ENCODE results near the gene PHACTR1. TPM values are rescaled to one million over a fixed set of nuclear protein-coding genes. Genes with fewer than 3 reads are reported as not detected.
"Not testable (repeated sequence)": the region's sequence is repeated elsewhere in the genome, so short reads cannot be mapped to it uniquely, and the experiment has no call there.

The PHACTR1 gene
- total RNA-seq, 2 donors from 2014 or later: 6.0 to 12.9 TPM

DNA sequence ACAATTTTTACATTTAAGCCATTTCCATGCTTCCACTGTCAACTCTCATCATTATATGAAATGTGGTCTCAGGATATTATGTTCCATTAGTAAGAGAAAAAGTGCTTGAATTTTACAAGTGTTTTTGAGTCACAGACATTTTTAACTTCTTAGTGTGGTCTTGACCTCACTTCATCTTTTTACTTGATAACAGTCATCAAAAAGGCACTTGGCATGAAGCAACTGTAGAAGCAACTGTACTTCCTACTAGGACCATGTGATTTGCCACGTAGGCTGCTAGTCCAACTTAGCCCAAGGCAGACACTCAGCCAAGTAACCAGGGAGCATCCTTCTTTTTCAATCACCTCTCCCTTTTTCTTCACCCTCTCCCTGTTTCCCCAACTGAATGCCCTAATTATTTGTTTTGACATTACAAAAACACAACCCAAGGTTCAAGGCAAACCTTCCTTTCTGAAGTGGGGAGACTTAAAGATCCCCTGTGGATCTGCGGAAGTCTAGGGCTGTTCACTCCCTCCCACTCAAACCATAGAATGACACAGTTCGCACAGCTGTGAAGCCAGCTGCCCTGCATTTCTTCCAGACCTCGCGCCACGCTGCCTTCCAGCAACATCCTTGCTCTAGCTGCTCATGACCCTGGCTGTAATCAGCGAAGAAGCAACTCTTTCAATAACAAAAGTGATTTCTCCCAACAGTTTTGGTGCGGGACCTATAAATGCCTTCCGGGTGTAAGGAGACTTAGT, 45.0 kb downstream of the PHACTR1 start:
- WGBS, 2 donors: 71 to 73% methylated on average over 9 of the region's 9 CpGs
- TF ChIP-seq, protein P1, sequence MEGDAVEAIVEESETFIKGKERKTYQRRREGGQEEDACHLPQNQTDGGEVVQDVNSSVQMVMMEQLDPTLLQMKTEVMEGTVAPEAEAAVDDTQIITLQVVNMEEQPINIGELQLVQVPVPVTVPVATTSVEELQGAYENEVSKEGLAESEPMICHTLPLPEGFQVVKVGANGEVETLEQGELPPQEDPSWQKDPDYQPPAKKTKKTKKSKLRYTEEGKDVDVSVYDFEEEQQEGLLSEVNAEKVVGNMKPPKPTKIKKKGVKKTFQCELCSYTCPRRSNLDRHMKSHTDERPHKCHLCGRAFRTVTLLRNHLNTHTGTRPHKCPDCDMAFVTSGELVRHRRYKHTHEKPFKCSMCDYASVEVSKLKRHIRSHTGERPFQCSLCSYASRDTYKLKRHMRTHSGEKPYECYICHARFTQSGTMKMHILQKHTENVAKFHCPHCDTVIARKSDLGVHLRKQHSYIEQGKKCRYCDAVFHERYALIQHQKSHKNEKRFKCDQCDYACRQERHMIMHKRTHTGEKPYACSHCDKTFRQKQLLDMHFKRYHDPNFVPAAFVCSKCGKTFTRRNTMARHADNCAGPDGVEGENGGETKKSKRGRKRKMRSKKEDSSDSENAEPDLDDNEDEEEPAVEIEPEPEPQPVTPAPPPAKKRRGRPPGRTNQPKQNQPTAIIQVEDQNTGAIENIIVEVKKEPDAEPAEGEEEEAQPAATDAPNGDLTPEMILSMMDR (IDR thresholded peaks at IDR 0.05): no peak
- TF ChIP-seq POLR2A (IDR thresholded peaks at IDR 0.05): no peak
- DNase-seq: no peak
- no peaks in the 10 kb centered on the region for H3K36me3 ChIP-seq (replicated peaks in 1 of 2; ENCODE audit: insufficient read depth in 1 of 2, low read depth in 2 of 2)
- no peak overlapping the region for H3K4me3 ChIP-seq
- no peak for ATAC-seq
- H3K27ac ChIP-seq: no peak overlapping the region
- no peaks in the 10 kb centered on the region for H3K4me1 ChIP-seq
- intact Hi-C loops (cut with DNase I): no loop called here
- H3K9me3 ChIP-seq: no peaks in the 10 kb centered on the region
- no peaks in the 10 kb centered on the region for H3K27me3 ChIP-seq

DNA sequence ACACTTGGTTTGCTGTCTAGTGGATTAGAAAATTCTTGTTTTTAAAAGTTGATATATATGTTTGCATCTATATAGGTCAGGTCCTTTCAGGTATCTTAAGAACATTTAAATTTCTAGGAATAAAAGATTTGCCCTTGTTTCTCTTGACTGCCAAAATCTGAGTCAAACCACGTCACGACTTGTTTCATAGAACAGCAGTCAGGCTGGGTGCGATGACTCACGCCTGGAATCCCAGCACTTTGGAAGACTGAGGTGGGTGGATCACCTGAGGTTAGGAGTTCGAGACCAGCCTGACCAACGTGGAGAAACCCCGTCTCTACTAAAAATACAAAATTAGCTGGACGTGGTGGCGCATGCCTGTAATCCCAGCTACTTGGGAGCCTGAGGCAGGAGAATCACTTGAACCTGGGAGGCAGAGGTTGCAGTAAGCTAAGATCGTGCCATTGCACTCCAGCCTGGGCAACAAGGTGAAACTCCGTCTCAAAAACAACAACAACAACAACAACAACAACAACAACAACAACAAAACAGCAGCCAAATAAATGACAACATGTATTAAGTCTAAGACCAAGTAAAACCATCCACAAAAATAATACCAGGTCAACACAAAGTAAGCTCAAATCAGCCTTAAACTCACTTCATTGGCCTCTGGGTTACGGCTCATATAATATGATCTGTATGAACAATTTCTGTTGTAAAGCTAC, 46.3 kb downstream of the PHACTR1 start:
- intact Hi-C loops (cut with DNase I); H3K4me1 ChIP-seq; ATAC-seq; H3K4me3 ChIP-seq; H3K27me3 ChIP-seq; DNase-seq; H3K36me3 ChIP-seq (replicated peaks in 1 of 2; ENCODE audit: insufficient read depth in 1 of 2, low read depth in 2 of 2); H3K9me3 ChIP-seq; H3K27ac ChIP-seq: not testable (repeated sequence)
- 71 to 75% methylated on average over 12 of the region's 12 CpGs for WGBS, 2 donors

DNA sequence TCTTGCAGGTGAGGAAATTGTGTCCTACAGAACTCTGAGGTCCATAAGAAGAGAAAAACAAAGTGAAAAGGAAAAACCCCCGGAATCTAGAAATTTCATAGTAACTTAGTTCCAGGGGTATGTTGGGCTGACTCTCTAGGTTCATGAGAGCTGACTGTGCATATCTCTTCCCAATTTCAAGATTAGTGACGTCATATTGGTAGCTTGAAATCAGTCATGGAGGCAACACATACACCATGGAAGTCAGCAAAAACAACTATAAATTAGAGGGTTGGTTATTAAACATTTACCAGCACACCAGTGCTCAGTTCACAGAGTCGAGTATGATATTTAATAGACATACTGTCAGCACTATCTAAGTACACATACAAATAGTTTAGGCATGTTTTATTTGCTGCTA, 49.8 kb downstream of the PHACTR1 start:
- TF ChIP-seq, protein P1 (IDR thresholded peaks at IDR 0.05): no peak
- no peak for TF ChIP-seq POLR2A (IDR thresholded peaks at IDR 0.05)
- Histone ChIP-seq H3K9me3 (no peaks in the 10 kb centered on the region), H3K27ac (no peak overlapping the region), H3K27me3 (no peaks in the 10 kb centered on the region), H3K4me1 (no peaks in the 10 kb centered on the region), H3K36me3 (replicated peaks in 1 of 2; ENCODE audit: insufficient read depth in 1 of 2, low read depth in 2 of 2) (no peaks in the 10 kb centered on the region), H3K4me3 (no peak overlapping the region)
- DNase-seq (no peak), ATAC-seq (no peak)
- WGBS, 2 donors: 45 to 47% methylated on average over 3 of the region's 3 CpGs
- intact Hi-C loops (cut with DNase I): no loop called here

DNA sequence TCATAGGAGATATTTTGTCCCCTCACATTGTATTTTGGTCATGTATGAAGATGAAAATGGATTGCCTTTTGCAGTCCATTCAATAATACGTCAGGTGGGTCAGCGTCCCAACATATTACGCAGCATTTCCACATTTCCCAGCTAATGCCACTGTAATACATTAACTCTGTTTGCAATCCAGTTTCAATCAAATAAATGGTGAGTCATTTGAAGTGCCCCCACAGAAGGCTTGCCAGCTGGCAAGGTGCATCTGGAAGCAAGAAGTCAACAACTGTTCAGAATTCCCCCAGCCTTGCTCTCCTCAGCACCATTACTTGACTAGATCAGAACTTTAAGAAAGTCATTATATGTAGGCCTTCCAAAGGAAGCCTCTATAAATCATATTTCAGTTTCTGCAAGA, 50.4 kb downstream of the PHACTR1 start:
- no peak overlapping the region for H3K4me3 ChIP-seq
- no peak for TF ChIP-seq POLR2A (IDR thresholded peaks at IDR 0.05)
- TF ChIP-seq, protein P1 (IDR thresholded peaks at IDR 0.05): no peak
- 65 to 82% methylated on average over 3 of the region's 3 CpGs for WGBS, 2 donors
- no peak overlapping the region for H3K27ac ChIP-seq
- no peaks in the 10 kb centered on the region for H3K27me3 ChIP-seq
- DNase-seq (no peak), ATAC-seq (no peak)
- H3K9me3 ChIP-seq: no peaks in the 10 kb centered on the region
- no peaks in the 10 kb centered on the region for H3K36me3 ChIP-seq (replicated peaks in 1 of 2; ENCODE audit: insufficient read depth in 1 of 2, low read depth in 2 of 2)
- no peaks in the 10 kb centered on the region for H3K4me1 ChIP-seq
- intact Hi-C loops (cut with DNase I): no loop called here

DNA sequence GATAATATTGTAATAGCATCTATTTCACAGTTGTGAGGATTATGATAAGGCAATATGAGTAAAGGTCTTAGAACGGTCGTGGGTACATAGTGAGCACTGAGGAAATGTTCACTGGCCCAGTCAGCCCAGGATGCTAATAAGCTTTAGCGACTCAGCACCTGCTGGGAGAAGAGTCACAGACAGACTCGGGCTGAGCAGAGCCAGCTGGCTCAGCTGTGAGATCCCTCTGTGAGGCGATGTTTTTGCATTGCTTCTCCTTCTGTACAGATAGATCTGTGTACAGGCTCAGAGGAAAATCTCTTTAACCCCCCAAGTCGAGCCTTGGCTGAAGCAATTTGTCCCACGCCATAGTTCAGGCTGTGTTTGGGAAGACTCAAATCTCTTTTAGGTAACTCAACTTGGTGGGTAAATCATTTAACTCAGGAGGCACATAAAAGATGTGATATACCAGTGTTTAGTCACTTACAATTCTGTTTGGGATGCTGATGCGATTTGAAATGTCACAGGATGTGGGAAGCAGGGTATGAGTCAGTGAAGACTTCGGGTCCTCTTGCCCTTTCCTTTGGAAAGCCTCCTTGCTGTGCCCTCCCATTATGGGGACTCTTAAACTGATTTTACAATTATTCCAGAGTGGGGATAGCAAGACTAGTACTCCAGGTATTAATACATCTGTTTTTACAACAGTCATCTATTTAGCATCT, 53.1 kb downstream of the PHACTR1 start:
- Histone ChIP-seq H3K4me3 (no peak overlapping the region), H3K27ac (no peak overlapping the region), H3K4me1 (no peaks in the 10 kb centered on the region), H3K9me3 (no peaks in the 10 kb centered on the region), H3K36me3 (replicated peaks in 1 of 2; ENCODE audit: insufficient read depth in 1 of 2, low read depth in 2 of 2) (no peaks in the 10 kb centered on the region), H3K27me3 (no peaks in the 10 kb centered on the region)
- DNase-seq (no peak), ATAC-seq (no peak)
- TF ChIP-seq, protein P1 (IDR thresholded peaks at IDR 0.05): no peak
- TF ChIP-seq POLR2A (IDR thresholded peaks at IDR 0.05): no peak
- intact Hi-C loops (cut with DNase I): no loop called here
- WGBS, 2 donors: 54% methylated on average over 8 to 9 of the region's 9 CpGs
